ENCODE data around the gene EMC7.

DNA sequence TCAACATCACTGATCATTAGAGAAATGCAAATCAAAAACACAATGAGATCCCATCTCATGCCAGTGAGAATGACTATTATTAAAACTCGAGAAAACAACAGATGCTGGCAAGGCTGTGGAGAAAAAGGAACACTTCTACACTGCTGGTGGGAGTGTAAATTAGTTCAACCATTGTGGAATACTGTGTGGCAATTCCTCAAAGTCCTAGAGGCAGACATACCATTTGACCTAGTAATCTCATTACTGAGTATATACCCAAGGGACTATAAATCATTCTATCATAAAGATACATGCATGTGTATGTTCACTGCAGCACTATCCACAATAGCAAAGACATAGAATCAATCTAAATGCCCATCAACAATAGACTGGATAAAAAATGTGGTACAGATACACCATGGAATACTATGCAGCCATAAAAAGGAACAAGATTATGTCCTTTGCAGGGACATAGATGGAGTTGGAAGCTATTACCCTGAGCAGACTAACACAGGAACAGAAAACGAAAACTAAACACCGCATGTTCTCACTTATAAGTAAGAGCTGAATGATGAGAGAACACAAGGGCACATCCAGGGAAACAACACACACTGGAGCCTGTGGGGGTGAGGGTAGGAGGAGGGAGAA lies 47.5 kb downstream of the EMC7 start:
- TF ChIP-seq POLR2A (IDR thresholded peaks at IDR 0.05) = no peak
- no peak for TF ChIP-seq CTCF (IDR thresholded peaks at IDR 0.05)

All from testis (tissue), 2 donors.